ENCODE measurements around the gene LCN2.

LCN2 gene

DNA sequence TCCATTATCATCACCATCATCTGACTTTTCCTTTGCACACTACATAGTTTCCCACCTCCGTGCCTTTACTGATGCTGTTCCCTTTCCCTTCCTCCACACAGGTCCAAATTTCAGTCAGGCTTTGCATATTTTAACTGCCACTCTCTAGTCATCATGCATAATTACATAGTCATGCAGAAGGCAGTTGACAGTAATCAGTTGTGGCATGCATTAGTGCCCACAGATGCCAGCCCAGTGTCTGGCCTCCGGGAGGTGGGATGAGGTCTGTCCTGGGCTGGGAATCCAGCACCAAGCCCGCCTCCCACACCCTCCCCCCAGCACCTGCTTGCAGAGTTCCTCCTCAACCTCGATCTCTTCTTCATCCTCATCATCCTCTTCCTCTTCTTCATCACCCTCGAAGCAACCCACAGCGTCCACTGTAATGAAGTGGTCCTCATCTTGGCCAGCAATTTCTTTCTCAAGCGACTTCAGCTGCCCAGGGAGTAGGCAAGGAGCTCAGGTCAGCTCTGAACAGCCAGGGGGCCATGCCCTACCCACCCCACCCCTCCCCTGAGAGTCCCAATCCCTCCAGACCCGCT is 19.6 kb downstream of the LCN2 start:
- TF ChIP-seq, protein P1, sequence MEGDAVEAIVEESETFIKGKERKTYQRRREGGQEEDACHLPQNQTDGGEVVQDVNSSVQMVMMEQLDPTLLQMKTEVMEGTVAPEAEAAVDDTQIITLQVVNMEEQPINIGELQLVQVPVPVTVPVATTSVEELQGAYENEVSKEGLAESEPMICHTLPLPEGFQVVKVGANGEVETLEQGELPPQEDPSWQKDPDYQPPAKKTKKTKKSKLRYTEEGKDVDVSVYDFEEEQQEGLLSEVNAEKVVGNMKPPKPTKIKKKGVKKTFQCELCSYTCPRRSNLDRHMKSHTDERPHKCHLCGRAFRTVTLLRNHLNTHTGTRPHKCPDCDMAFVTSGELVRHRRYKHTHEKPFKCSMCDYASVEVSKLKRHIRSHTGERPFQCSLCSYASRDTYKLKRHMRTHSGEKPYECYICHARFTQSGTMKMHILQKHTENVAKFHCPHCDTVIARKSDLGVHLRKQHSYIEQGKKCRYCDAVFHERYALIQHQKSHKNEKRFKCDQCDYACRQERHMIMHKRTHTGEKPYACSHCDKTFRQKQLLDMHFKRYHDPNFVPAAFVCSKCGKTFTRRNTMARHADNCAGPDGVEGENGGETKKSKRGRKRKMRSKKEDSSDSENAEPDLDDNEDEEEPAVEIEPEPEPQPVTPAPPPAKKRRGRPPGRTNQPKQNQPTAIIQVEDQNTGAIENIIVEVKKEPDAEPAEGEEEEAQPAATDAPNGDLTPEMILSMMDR (IDR thresholded peaks at IDR 0.05; ENCODE audit: insufficient read depth, low read depth, low read length, missing control alignments): no peak
- H3K4me3 ChIP-seq (ENCODE audit: low read depth, low read length): no peak overlapping the region
- DNase-seq (ENCODE audit: low read depth): no peak

- DNase-seq (ENCODE audit: low read depth): no peak
- no peak overlapping the region for H3K4me3 ChIP-seq (ENCODE audit: low read depth, low read length)
- TF ChIP-seq, protein P1 (IDR thresholded peaks at IDR 0.05; ENCODE audit: insufficient read depth, low read depth, low read length, missing control alignments): no peak
Measured at GRCh38 chr9:128169492-128169891, 20.2 kb downstream of the LCN2 start.

DNA sequence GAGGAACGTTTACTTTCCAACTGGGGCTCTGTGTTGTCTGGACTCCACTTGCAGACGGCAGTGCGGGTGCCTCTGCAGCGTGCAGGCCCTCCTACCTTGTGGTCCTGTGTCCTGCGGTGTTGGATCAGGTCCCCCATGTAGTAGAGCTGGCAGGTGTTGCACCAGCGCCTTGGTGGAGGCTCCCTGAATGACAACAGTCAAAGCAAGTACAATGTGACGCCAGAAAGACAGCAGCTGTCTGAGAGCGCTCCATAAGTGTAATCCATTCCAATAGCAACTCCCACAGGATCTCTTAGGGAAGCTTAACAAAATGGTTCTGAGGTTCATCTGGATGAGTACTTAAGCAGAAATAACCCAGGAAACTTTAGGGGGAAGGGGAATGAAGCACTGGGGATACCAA is 20.7 kb downstream of the LCN2 start:
- no peak for DNase-seq (ENCODE audit: low read depth)

GRCh38 chr9:128174062-128174461 is 24.8 kb downstream of the LCN2 start:
- TF ChIP-seq, protein P1 (IDR thresholded peaks at IDR 0.05; ENCODE audit: insufficient read depth, low read depth, low read length, missing control alignments): no peak
- DNase-seq (ENCODE audit: low read depth): no peak
- H3K4me3 ChIP-seq (ENCODE audit: low read depth, low read length): no peak overlapping the region

More for the DNA sequence above, 20.7 kb downstream of the LCN2 start:
- TF ChIP-seq, protein P1 (IDR thresholded peaks at IDR 0.05; ENCODE audit: insufficient read depth, low read depth, low read length, missing control alignments): no peak
- no peak overlapping the region for H3K4me3 ChIP-seq (ENCODE audit: low read depth, low read length)

DNA sequence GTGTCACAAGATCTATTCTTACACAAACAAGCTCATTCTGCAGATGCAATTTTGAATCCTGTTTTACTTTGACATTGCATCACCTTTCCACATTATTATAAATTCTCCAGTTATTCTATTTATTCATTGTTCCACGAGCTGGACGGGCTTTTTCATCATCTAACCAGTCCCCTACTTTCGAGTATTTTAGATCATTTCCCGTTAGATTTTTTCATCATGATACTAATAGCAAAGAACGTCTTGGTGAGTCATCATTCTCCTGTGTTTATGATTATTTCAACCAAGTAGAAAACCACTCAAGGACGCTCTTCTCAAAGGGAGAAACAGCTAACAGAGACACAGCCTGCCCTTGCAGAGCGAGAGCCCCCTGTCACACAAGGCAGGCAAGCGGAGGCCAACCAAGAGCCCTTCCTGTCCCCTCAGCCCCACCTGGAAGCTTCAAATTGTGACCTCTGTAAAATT is 25.9 kb downstream of the LCN2 start:
- H3K4me3 ChIP-seq (ENCODE audit: low read depth, low read length): no peak overlapping the region
- TF ChIP-seq, protein P1 (IDR thresholded peaks at IDR 0.05; ENCODE audit: insufficient read depth, low read depth, low read length, missing control alignments): no peak
- no peak for DNase-seq (ENCODE audit: low read depth)

DNA sequence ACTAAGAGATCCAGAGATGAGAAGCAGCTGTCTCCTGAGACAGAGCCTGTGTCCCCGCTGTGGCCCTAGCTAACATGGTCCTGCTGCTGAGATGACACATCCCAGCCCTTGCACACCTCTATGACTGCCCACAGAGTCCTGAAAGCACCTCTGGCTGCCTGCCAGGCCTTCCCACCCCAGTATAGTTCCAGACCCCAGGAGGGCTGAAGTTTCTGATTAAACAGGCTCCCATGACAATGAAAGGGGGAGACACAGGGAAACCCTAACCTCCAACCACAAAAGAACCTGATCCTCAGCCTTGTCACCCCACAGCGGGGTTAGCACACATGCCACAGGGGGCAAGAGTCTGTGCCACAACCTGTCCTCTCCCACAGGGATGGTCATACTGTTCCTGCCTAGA is 26.5 kb downstream of the LCN2 start:
- no peak overlapping the region for H3K4me3 ChIP-seq (ENCODE audit: low read depth, low read length)
- DNase-seq (ENCODE audit: low read depth): no peak
- TF ChIP-seq, protein P1 (IDR thresholded peaks at IDR 0.05; ENCODE audit: insufficient read depth, low read depth, low read length, missing control alignments): no peak

- H3K4me3 ChIP-seq (ENCODE audit: low read depth, low read length): no peak overlapping the region
- no peak for DNase-seq (ENCODE audit: low read depth)
- TF ChIP-seq, protein P1 (IDR thresholded peaks at IDR 0.05; ENCODE audit: insufficient read depth, low read depth, low read length, missing control alignments): no peak
Measured at GRCh38 chr9:128178806-128179431, 29.7 kb downstream of the LCN2 start.

Measured in GM12865 (cell line).